ENCODE results near the gene TMA7.

Gene TMA7

GRCh38 chr3:48463703-48464102 lies 23.6 kb downstream of the TMA7 start:
- no peak for TF ChIP-seq CTCF (IDR thresholded peaks at IDR 0.05; ENCODE audit: control insufficient read depth, extremely low read depth, insufficient read depth)
- no peak for DNase-seq (ENCODE audit: low read depth)
- no peak overlapping the region for H3K4me3 ChIP-seq (ENCODE audit: low read depth, low read length)

GRCh38 chr3:48464713-48465221 lies 24.7 kb downstream of the TMA7 start:
- H3K4me3 ChIP-seq (ENCODE audit: low read depth, low read length), result peak overlapping the region; percentile 32
- TF ChIP-seq CTCF (IDR thresholded peaks at IDR 0.05; ENCODE audit: control insufficient read depth, extremely low read depth, insufficient read depth), result no peak
- DNase-seq (ENCODE audit: low read depth), result no peak

- TF ChIP-seq CTCF (IDR thresholded peaks at IDR 0.05; ENCODE audit: control insufficient read depth, extremely low read depth, insufficient read depth), result no peak
- H3K4me3 ChIP-seq (ENCODE audit: low read depth, low read length), result peak overlapping the region; percentile 32
- DNase-seq (ENCODE audit: low read depth), result no peak
Measured at GRCh38 chr3:48465237-48465530, 25.1 kb downstream of the TMA7 start.

- peak; percentile 100 for DNase-seq (ENCODE audit: low read depth)
- TF ChIP-seq CTCF (IDR thresholded peaks at IDR 0.05; ENCODE audit: control insufficient read depth, extremely low read depth, insufficient read depth), result peak; percentile 82
- H3K4me3 ChIP-seq (ENCODE audit: low read depth, low read length), result peak overlapping the region; percentile 71
Measured at GRCh38 chr3:48465531-48466378, 25.7 kb downstream of the TMA7 start.

- peak; percentile 34 for DNase-seq (ENCODE audit: low read depth)
- no peak for TF ChIP-seq CTCF (IDR thresholded peaks at IDR 0.05; ENCODE audit: control insufficient read depth, extremely low read depth, insufficient read depth)
- H3K4me3 ChIP-seq (ENCODE audit: low read depth, low read length), result peak overlapping the region; percentile 71
Measured at GRCh38 chr3:48466386-48467109, 26.5 kb downstream of the TMA7 start.

GRCh38 chr3:48467110-48467454 lies 27.0 kb downstream of the TMA7 start:
- peak overlapping the region; percentile 71 for H3K4me3 ChIP-seq (ENCODE audit: low read depth, low read length)
- no peak for TF ChIP-seq CTCF (IDR thresholded peaks at IDR 0.05; ENCODE audit: control insufficient read depth, extremely low read depth, insufficient read depth)
- DNase-seq (ENCODE audit: low read depth), result no peak

Data from LNCaP clone FGC (cell line).